Activated naive CD4-positive, alpha-beta T cell treated with anti-CD3 and anti-CD28 coated beads, Interleukin-2, amount 50 U/mL, for 16 hours (primary cell): ENCODE data around the gene NRP2.

ENCODE experiments used
- DNase-seq: peaks from one replicate; pipeline ENCODE4 v3.0.0-alpha.2; 2020

The NRP2 gene

DNA sequence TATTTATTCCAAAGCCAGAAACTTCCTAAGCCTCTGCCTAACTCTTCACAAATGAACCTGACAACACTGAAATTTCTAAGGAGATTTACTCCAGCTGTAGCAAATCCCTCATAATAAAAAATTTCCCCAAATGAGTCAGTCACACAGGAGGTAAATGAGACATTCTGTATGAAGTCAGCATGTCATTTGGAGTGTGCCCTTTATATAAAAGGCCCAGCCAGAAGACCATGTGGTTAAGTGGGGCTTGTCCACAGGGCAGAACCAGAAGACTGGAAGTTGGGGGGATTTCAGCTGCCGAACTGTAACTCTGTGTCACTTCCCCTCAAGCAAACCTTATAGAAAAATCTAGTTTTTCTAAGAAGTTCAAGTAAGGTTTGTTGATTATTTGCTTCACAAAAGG lies 30.2 kb downstream of the NRP2 start:
- no peak for DNase-seq

DNA sequence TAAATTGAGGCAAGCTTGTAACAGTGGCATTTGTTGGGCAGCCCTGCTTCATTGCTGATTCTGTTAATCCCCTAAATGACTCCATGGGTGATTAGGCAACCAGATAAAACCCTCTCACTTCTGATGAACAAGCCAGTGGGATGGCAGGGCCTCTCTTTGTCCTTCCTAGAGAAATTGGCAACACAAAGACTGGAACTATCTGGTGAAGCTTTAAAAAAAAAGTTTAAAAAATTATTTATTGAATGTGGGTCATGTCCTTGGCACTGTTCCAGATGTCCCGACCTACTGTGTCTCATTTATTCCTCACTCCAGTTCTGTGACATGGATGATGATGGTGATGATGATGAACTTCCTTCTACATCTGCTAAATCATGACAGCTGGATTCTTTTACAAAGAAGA lies 30.8 kb downstream of the NRP2 start:
- no peak for DNase-seq

DNA sequence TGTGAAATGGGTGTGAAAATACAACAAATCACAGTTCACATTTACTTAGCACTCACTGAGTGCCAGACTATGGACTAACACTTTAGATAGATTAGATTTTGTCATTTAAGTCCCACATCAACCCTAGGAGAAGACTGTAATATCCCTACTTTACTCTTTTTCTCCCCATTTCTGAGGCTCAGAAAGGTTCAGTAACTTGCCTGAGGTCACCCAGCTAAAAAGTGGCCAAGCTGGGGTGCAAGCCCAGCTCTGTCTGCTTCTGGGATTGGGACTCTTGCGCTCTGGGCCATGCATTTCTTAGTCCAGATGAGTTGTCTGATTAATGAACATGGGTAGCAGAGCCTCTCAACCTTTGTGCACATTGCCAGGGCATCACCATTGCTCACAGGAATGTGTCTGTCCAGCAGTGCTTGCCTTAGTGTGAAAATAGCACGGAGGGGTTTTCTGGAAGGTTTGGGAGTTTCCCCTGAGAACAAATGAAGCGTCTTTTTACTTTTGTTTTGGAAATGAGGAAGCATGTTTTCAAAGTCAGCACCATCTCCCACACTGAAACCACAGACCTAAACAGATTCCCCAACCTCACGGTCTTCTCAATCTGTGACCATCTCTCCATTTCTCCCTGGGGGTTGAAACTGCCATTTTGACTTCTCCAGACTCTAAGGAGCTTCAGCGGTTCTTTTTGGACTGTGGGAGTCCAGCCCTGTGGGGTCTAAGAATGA lies 31.9 kb downstream of the NRP2 start:
- no peak for DNase-seq

GRCh38 chr2:205714789-205715720 lies 32.8 kb downstream of the NRP2 start:
- DNase-seq, result no peak

- DNase-seq, result no peak
Measured at GRCh38 chr2:205715831-205716525, 33.7 kb downstream of the NRP2 start.

- no peak for DNase-seq
Measured at GRCh38 chr2:205717175-205717846, 35.0 kb downstream of the NRP2 start.

DNA sequence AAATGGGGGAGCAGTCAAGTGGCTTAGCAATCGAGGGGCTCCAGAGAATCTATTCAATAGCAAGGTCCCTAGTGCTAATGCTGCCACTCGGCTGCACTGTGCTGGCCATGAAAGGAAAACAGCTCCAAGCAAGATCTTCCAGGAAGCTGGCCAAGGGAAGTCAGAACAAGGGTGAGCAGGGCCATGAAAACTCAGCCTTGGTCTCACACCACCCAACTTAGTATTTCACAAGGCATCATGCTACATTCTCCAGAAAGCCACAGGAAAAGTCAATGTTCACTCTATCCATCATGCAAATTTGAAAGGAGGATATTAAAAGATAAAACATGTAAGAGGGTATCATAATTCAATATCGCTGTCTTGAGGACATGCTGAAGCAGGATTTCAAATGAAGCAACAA lies 35.7 kb downstream of the NRP2 start:
- no peak for DNase-seq

- DNase-seq, result no peak
Measured at GRCh38 chr2:205719847-205720246, 37.5 kb downstream of the NRP2 start.

GRCh38 chr2:205720451-205720902 lies 38.2 kb downstream of the NRP2 start:
- no peak for DNase-seq

DNA sequence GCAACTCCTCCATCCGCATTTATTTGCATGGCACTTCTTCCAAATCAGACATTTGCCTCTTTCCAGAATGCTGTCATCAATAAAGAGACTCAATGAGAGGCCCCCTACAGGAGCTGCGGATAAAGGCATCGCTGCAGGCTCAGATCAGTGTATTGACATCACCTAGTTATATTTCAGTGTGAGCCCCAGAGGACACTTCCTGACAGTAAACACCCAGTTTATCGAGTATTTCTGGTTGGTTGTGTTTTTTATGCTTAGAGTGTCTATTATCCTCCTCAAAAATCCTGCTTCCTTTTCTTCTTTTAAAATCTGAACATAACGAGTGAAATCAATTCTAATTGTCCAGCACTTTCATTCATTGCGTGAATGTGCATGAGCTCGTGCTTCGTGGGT lies 38.8 kb downstream of the NRP2 start:
- no peak for DNase-seq

DNA sequence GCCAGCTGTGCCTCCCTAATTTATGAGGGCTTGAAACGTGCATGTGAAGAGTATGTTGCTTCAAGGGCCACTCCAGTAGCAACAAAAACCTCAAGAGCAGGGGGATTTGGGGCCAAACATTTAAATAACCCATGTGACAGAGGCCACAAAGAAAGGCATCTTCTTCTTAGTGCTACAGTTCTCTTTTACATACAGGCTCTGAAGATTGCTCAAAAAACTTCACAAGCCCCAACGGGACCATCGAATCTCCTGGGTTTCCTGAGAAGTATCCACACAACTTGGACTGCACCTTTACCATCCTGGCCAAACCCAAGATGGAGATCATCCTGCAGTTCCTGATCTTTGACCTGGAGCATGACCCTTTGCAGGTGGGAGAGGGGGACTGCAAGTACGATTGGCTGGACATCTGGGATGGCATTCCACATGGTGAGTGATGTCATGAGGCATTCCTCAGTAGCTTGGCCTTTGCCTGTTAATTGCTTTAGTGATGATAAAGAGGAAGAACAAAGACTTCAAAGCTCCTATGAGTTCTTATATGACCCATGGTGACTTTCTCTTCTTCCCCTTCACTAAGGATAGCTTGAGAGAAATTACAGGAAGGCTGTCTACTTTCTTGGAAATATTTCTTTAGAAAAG lies 40.1 kb downstream of the NRP2 start:
- no peak for DNase-seq

- DNase-seq, result no peak
Measured at GRCh38 chr2:205723179-205723578, 40.9 kb downstream of the NRP2 start.

- no peak for DNase-seq
Measured at GRCh38 chr2:205725059-205725458, 42.8 kb downstream of the NRP2 start.

DNA sequence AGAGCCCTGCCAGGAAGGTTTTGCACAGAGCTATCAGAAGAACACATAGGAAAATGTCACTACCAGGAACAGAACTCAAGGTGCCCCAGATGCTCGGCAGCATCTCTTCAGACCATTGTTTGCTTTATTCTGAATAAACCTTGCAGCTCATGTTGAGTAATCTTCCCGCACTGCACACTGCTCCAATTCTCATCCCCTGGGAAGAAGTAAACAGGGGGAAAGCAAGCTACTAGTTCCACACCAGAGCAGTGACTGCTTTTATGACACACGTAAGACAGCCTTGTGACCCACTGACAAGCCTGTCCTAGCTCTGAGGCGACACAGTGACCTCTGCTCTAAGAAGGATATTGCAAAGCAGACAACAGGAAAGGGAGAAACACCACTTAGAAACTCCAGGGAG lies 44.2 kb downstream of the NRP2 start:
- no peak for DNase-seq

DNA sequence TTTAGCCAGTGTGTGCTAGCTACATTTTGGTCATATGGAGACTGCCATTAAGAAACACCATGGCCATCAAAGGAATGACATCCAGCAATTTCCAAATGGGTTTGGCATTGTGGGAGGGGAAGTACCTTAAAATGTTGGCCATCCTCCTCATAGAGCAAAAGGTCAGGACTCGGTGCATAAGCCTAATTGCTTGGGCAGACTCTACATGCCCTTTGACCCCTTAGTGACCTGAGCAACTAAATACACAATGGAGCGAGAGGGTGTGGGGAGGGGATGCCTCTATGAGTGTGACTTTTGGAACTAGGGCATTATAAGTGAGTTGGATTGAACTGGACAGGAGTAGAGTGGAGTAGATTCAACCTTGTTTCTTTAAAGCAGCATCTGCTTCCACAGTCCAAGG lies 44.9 kb downstream of the NRP2 start:
- DNase-seq, result no peak

DNA sequence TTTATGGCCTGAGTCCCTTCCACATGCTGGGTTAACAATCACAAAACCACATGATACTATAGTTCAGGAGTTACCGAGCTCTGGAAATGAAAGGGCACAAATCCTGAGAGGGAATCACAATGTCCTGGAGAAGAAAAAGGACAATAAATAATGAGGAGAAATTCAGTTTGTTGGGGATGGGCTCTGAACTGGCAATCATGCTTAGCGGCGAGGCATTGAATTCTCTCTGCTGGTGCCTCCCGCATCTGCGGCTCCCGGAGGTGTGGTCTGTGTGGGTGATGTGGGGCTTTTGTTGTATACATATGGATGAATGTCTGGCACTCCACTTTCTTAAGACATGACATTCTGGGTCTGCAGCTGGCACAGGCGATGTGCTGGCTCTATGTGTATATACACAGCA lies 46.1 kb downstream of the NRP2 start:
- no peak for DNase-seq

DNA sequence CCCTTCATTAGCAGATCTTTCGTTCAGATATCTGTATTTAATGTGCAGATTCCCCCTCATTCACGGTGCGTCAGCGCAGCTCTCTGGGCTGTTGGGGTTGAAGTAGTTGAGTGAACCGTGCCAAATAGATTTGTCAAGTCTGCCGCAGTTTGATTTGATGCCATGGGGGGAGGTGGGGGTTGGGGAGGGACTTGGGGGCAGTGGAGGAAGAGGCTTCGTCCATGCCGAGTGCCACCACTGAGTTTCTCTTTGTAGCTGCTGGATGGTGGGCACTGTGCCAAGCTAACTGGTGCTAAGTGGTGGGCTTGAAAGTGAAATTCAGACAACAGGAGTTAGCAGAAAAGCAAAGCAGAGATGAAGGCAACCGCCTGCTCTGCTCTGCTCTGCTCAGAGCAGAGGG lies 47.9 kb downstream of the NRP2 start:
- DNase-seq, result no peak

- DNase-seq, result no peak
Measured at GRCh38 chr2:205730701-205731582, 48.6 kb downstream of the NRP2 start.

DNA sequence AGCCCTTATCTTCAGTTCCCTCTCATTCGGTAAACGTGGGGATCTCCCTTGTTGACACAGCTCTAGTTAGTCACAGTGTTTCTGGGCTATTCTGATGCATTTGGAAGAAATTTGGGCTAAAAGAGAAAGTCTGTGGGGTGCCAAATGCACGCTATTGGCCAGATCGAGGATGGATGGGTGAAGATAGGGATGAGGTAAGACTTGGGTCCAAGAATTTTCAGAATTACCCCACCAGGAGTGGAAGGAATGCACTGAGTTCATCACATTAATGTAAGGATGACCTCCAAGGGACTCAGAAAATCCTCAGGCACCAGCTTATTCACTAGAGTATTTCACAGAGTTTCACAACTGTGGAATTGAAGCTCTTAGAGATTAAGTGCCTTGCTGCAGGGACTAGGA lies 49.3 kb downstream of the NRP2 start:
- no peak for DNase-seq

DNA sequence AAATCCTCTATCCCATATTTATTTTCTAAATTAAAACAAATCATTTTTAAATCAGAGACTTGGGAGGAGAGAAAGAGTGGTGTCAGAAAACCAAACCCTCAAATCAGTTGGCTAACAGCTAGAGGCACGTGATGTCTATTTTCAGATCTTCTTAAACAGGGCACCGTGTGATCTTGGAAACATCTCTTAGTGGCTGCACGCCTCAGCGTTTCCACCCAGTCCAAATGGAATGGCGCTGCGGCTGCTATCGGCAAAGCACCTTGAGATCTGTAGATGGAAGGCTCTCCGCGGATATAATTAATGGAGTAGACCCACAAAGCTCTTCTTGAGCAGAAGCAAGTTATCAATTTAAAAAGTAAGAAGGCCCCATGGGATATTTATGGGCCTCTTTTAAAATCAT lies 50.0 kb downstream of the NRP2 start:
- DNase-seq, result no peak

DNA sequence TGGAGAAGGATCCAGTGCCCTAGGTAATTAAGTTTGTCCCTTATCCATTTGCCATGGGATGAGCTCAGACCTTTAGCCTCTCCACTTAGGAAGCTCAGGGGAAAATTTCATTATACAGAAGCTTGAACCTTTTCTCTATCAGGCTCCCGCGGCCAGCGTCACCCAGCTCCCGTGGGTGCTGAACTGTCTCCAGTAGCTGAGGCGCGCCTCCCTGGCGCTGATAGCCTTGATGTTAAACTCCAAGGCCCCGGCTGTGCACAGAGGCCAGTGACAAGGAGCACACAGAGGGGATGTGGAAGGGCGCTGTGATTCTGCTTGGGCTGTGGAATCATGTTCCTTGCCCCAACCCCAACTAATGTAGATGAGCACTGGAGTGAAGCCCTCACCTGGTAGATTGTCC lies 50.8 kb downstream of the NRP2 start:
- no peak for DNase-seq

- DNase-seq, result no peak
Measured at GRCh38 chr2:205733648-205734047, 51.3 kb downstream of the NRP2 start.
